HG02840 (cell line): ENCODE data around the gene KIR3DL2.
"Not testable (repeated sequence)": the region's sequence is repeated elsewhere in the genome, so short reads cannot be mapped to it uniquely, and the experiment has no call there.

ENCODE experiments used
- ATAC-seq: cut with Tn5 transposase; IDR thresholded peaks from one replicate; pipeline ENCODE4 v1.9.1; 2021; ENCODE audit warnings: mild to moderate bottlenecking, moderate library complexity, moderate number of reproducible peaks; ENCODE audit not compliant: unreplicated experiment, low FRiP score

KIR3DL2 gene

DNA sequence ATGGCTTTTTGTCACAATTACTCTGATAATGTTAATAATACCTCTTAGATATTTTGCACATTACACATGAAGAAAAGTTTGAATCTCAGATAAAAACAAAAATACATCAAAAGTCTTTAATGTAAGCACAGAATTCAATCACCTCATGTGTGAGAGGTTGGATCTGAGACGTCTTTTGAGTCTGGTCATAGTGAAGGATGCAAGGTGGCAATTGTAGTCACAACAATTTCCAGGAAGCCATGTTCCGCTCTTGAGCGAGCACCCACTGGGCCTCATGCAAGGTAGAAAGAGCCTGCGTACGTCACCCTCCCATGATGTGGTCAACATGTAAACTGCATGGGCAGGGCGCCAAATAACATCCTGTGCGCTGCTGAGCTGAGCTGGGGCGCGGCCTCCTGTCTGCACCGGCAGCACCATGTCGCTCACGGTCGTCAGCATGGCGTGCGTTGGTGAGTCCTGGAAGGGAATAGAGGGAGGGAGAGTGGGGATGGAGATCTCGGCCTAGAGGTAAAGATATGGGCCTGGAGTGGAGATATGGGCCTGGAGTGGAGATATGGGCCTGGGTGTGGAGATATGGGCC, at the start of gene KIR3DL2:
Gene KIR3DL2, plus strand, starts transcription at position 383 of the 580 bp plus-strand sequence. Its CDS starts 33 bp downstream, at position 416.
- not testable (repeated sequence) for ATAC-seq

DNA sequence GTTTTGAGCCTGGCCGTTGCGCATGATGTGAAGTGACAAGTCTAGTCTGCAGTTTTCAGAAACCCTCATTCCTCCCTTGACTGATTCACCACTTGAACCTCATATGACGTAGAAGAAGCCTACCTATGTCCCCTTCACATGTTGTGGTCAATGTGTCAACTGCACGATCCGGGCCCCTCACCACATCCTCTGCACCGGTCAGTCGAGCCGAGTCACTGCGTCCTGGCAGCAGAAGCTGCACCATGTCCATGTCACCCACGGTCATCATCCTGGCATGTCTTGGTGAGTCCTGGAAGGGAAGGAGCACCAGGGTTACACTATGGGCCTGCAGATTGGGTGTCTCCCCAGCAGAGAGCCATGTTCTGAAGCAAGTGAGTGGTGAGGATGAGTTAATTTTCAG, 46.8 kb upstream of the KIR3DL2 start, which contains the start of gene KIR2DL4:
Gene KIR2DL4, plus strand, starts transcription at position 201 of the 400 bp plus-strand sequence. Its CDS starts 42 bp downstream, at position 243.
- ATAC-seq: no peak

- ATAC-seq: no peak
Observed at GRCh38 chr19:54804101-54804500, 46.1 kb upstream of the KIR3DL2 start.

DNA sequence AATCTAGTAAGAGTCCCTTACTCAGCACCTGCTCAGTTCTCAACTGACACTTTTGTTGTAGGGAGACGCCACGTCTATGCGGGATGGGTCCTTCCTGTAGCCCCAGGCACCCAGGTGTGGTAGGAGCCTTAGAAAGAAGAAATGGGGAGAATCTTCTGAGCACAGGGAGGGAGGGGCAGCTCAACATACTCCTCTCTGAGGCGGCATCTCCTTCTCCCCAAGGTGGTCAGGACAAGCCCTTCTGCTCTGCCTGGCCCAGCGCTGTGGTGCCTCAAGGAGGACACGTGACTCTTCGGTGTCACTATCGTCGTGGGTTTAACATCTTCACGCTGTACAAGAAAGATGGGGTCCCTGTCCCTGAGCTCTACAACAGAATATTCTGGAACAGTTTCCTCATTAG, 45.7 kb upstream of the KIR3DL2 start:
- no peak for ATAC-seq

DNA sequence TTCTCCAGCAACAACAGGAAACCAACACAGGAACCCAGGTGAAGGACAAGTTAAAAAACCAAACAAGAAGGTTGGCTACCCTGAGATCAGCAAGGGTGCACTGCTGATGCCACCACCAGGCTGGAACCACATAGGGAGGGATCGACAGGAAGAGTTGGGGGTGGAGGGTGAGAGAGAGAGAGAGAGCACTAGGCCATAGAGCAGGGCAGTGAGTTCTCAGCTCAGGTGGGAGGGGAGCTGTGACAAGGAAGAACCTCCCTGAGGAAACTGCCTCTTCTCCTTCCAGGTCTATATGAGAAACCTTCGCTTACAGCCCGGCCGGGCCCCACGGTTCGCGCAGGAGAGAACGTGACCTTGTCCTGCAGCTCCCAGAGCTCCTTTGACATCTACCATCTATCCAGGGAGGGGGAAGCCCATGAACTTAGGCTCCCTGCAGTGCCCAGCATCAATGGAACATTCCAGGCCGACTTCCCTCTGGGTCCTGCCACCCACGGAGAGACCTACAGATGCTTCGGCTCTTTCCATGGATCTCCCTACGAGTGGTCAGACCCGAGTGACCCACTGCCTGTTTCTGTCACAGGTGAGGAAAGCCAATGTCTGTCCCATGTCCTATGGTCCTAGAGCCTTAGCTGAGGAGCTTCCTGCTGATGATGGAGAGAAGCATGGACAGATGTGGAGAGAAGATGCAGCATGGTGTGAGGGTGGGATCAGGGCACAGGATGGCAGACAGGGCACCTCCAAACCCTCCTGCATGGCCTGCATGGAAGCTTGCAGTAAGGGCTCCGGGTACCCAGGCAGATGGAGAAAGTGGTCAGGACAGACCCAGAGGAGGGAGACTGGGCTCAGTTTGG, 44.4 kb upstream of the KIR3DL2 start:
- ATAC-seq: no peak

DNA sequence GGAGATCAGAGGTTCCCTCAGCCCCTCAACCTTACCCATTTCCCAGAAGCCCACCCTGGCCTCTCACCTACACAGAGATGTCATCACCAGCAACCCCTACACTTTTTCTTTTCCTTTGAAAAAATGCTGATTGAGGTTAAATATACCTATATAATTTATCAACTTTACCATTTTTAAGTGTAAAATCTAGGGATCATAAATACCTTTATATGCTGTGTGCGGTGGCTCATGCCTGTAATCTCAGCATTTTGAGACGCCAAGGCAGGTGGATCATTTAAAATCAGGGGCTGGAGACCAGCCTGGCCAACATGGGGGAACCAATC, 43.8 kb upstream of the KIR3DL2 start:
- ATAC-seq: no peak

GRCh38 chr19:54814571-54814970, 35.7 kb upstream of the KIR3DL2 start:
- ATAC-seq: not testable (repeated sequence)

- not testable (repeated sequence) for ATAC-seq
Observed at GRCh38 chr19:54816251-54816650, 34.0 kb upstream of the KIR3DL2 start, which contains the start of gene KIR3DL1. TSS of gene KIR3DL1 (plus strand) at chr19:54816468.

GRCh38 chr19:54817670-54818536, 32.3 kb upstream of the KIR3DL2 start:
- no peak for ATAC-seq

GRCh38 chr19:54824416-54824815, 25.8 kb upstream of the KIR3DL2 start:
- ATAC-seq: not testable (repeated sequence)

GRCh38 chr19:54825326-54825725, 24.9 kb upstream of the KIR3DL2 start:
- ATAC-seq: not testable (repeated sequence)

DNA sequence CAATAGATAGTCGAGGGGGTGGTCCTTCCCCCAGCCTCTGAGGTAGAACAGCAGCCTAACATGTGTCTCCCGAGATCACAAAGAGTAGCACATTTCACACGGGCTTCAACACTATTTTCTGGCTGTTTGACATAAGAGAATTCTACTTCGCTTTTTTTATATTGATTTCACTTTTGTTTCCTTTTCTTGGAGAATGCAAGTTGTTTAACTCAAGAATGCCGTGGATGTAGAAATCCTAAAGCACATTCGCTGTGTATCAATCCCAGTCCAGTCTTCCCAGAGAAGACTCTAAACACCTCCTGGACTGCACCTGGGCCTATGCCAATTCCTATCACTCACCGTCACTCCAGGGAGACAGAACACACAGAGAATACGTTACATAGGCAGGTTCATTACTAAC, 22.2 kb upstream of the KIR3DL2 start:
- not testable (repeated sequence) for ATAC-seq

DNA sequence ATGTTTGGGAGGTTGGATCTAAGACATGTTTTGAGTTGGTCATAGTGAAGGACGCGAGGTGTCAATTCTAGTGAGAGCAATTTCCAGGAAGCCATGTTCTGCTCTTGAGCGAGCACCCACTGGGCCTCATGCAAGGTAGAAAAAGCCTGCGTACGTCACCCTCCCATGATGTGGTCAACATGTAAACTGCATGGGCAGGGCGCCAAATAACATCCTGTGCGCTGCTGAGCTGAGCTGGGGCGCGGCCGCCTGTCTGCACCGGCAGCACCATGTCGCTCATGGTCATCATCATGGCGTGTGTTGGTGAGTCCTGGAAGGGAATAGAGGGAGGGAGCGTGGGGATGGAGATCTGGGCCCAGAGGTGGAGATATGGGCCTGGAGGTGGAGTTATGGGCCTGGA, 17.7 kb upstream of the KIR3DL2 start, which contains the start of gene KIR2DS4:
Gene KIR2DS4, plus strand, starts transcription at position 181 of the 400 bp plus-strand sequence.
- not testable (repeated sequence) for ATAC-seq

- ATAC-seq: not testable (repeated sequence)
Observed at GRCh38 chr19:54835126-54835525, 15.1 kb upstream of the KIR3DL2 start.

GRCh38 chr19:54837522-54837921, 12.7 kb upstream of the KIR3DL2 start:
- not testable (repeated sequence) for ATAC-seq

DNA sequence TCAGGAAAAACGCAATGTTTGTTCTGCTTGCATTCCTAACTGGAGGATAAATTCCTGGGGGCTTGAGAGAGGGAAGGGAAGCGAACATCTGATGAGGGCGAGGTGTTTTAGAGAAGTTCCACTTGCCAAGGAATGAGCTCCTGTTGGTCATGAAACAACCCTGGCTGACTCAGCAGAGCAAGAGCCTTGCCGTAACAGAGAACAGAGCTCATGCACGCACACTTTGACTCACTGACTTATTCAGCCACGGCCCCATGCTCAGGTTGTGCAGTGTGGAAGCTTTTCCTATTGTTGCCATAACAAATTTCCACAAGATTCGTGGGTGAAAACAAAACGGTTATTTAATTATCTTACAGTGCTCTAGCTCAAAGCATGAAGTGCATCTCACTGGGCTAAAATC, 7.1 kb upstream of the KIR3DL2 start:
- not testable (repeated sequence) for ATAC-seq

DNA sequence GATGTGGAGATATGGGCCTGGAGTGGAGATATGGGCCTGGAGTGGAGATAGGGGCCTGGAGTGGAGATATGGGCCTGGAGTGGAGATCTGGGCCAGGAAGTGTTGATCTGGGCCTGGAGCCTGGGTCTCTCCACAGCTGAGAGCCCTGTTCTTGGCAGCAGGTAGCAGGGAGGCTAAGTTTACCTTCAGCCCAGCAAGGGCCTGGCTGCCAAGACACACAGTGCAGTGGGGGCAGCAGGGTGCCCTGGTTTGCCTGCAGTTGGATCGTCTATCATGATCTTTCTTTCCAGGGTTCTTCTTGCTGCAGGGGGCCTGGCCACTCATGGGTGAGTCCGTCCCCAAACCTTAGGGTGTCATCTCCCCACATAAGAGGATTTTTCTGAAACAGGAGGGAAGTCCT, 687 bp downstream of the KIR3DL2 start:
- ATAC-seq: no peak

DNA sequence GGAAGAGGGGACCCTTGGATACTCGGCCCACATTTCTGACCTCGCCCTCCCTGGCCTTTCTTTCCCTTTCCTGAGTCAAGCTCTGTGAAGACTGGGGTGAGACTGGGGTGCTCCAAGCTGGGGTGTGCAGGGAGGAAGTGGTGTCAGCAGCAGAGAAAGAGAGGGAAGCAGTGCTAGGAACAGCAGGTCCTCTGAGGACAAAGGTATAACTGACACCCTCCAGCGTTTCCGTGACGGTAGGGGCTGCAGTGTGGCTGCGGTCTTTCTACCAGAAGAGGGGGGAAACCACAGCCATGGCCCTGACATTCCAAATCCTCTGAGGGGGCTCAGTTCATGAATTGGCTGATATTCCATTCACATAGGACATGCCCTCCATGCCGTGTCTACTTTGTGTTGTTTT, 1.1 kb downstream of the KIR3DL2 start:
- no peak for ATAC-seq

DNA sequence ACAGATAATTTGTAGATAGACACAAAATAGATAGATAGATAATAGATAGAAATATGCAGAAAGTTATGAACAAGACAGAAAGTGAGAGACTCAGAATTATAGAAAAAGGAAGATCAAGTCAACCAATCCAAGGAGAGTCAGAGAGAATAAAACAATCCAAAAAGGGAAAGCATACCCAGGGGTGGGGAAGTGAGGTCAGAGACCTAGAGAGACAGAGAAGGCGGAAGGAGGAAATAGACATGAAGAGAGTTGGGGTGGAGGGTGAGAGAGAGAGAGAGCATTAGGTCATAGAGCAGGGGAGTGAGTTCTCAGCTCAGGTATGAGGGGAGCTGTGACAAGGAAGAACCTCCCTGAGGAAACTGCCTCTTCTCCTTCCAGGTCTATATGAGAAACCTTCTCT, 5.0 kb downstream of the KIR3DL2 start:
- not testable (repeated sequence) for ATAC-seq

GRCh38 chr19:54858476-54858875, 8.2 kb downstream of the KIR3DL2 start:
- ATAC-seq: not testable (repeated sequence)

DNA sequence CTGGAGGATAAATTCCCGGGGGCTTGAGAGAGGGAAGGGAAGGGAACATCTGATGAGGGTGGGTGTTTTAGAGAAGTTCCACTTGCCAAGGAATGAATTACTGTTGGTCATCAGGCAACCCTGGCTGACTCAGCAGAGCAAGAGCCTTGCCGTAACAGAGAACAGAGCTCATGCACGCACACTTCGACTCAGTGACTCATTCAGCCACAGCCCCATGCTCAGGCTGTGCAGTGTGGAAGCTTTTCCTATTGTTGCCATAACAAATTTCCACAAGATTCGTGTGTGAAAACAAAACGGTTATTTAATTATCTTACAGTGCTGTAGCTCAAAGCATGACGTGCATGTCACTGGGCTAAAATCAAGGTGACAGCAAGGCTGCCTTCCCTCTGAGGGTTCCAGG, 9.2 kb downstream of the KIR3DL2 start:
- not testable (repeated sequence) for ATAC-seq
